Endothelial cell of umbilical vein (primary cell): ENCODE data around the gene ANKRD40CL. TPM values are rescaled to one million over a fixed set of nuclear protein-coding genes. Genes with fewer than 3 reads are reported as not detected.
"Not testable (repeated sequence)": the region's sequence is repeated elsewhere in the genome, so short reads cannot be mapped to it uniquely, and the experiment has no call there.

Experiments
- BruUV-seq: library from RNA; stranded (reverse); fragments of 400-500 nt; replicated peaks from 2 replicates; lab custom pipeline; 2021; lab: Mats Ljungman, UMichigan
- CTCF ChIA-PET: fragments of 300-600, 350-600 bp; sonication (Branson Sonifier 250); formaldehyde crosslinking; loops from one replicate; lab custom pipeline; 2021; ENCODE audit warnings: antibody characterized with exemption, inconsistent platforms; lab: Charles Lee
- POLR2A ChIA-PET: fragments of 300-600, 350-600 bp; sonication (Branson Sonifier 250); formaldehyde crosslinking; loops from one replicate; lab custom pipeline; 2021; ENCODE audit warnings: antibody characterized with exemption, inconsistent platforms; lab: Charles Lee
- DNase-seq: peaks from one replicate; pipeline ENCODE4 v3.0.0-alpha.2; 2011; ENCODE audit warnings: low read depth, low spot score
- FAIRE-seq: peaks from 2 replicates; lab custom pipeline; 2011; peaks lifted over from hg19 to GRCh38; lab: Jason Lieb, UNC
- H2AFZ ChIP-seq: 2 replicates; pipeline ENCODE4 v1.6.0; 2012; ENCODE audit warnings: low read depth, low read length, control low read depth, inconsistent platforms
- H3K27ac ChIP-seq: 2 replicates; pipeline ENCODE4 v1.5.1; 2011; ENCODE audit warnings: low read depth, mild to moderate bottlenecking, control low read depth, low read length, moderate library complexity; ENCODE audit not compliant: insufficient read depth
- H3K27me3 ChIP-seq, 2 experiments: 2 replicates each; pipeline versions ENCODE4 v1.6.0 to v1.6.1; 2011; ENCODE audit warnings: low read length in 2 of 2, mixed read lengths in 1 of 2; ENCODE audit not compliant: control insufficient read depth in 2 of 2, insufficient read depth in 2 of 2
- H3K36me3 ChIP-seq, 2 experiments: 2 replicates in 1 of 2; 3 replicates in 1 of 2; pipeline ENCODE4 v1.5.1; 2011; ENCODE audit warnings: low read length in 2 of 2, mild to moderate bottlenecking in 1 of 2, moderate library complexity in 1 of 2; ENCODE audit not compliant: control insufficient read depth in 2 of 2, insufficient read depth in 2 of 2; ENCODE audit errors: extremely low read depth in 1 of 2
- H3K4me1 ChIP-seq: 3 replicates; pipeline ENCODE4 v1.5.1; 2011; ENCODE audit warnings: mild to moderate bottlenecking, low read length; ENCODE audit not compliant: control insufficient read depth, insufficient read depth; ENCODE audit errors: extremely low read depth
- H3K4me2 ChIP-seq: 2 replicates; pipeline ENCODE4 v1.6.1; 2011; ENCODE audit warnings: low read length, control low read depth, mixed read lengths; ENCODE audit not compliant: insufficient read depth
- H3K4me3 ChIP-seq, 3 experiments: fragments of 200-600 bp in 1 of 3; sonication (generic), shearing (Covaris generic) in 1 of 3; replicated peaks in 1 of 3; 2 replicates each; pipeline ENCODE4 v1.5.1; 2011 to 2016; ENCODE audit warnings: control low read depth in 3 of 3, low read length in 3 of 3, mild to moderate bottlenecking in 2 of 3, inconsistent platforms in 1 of 3, low read depth in 1 of 3, moderate library complexity in 1 of 3; ENCODE audit not compliant: insufficient read depth in 1 of 3
- H3K79me2 ChIP-seq: 2 replicates; pipeline ENCODE4 v1.6.0; 2012; ENCODE audit warnings: low read length, inconsistent platforms; ENCODE audit not compliant: control insufficient read depth, insufficient read depth
- H3K9ac ChIP-seq: replicated peaks from 2 replicates; pipeline ENCODE3; 2011; ENCODE audit warnings: low read length, control low read depth; ENCODE audit not compliant: insufficient read depth; ENCODE audit errors: extremely low read depth
- H3K9me1 ChIP-seq: replicated peaks from 3 replicates; pipeline ENCODE4 v1.6.0; 2011; ENCODE audit warnings: mild to moderate bottlenecking, low read length; ENCODE audit not compliant: control insufficient read depth, insufficient read depth; ENCODE audit errors: extremely low read depth
- H3K9me3 ChIP-seq: replicated peaks from 2 replicates; pipeline ENCODE4 v1.5.1; 2012; ENCODE audit warnings: low read length, inconsistent platforms; ENCODE audit not compliant: control insufficient read depth, insufficient read depth
- H4K20me1 ChIP-seq: replicated peaks from 2 replicates; pipeline ENCODE3; 2011; ENCODE audit warnings: mild to moderate bottlenecking, low read length; ENCODE audit not compliant: control insufficient read depth, insufficient read depth; ENCODE audit errors: extremely low read depth
- CTCF ChIP-seq, 2 donors: IDR thresholded peaks; 1 replicate in 1 of 2; 2 replicates in 1 of 2; pipeline ENCODE4 v1.5.1; 2011; ENCODE audit warnings: low read length in 2 of 2, mild to moderate bottlenecking in 2 of 2, moderate library complexity in 2 of 2, control low read depth in 1 of 2, inconsistent platforms in 1 of 2, low read depth in 1 of 2; ENCODE audit not compliant: insufficient read depth in 1 of 2; ENCODE audit errors: extremely low read depth in 1 of 2
- EZH2 ChIP-seq: IDR thresholded peaks from 2 replicates; pipeline ENCODE4 v1.6.1; 2012; ENCODE audit warnings: borderline replicate concordance, low read depth, mild to moderate bottlenecking, moderate library complexity, low read length, inconsistent platforms; ENCODE audit not compliant: severe bottlenecking
- FOS ChIP-seq: IDR thresholded peaks from 2 replicates; pipeline ENCODE4 v1.6.1; 2011; ENCODE audit warnings: mild to moderate bottlenecking, low read length, moderate library complexity, borderline replicate concordance; ENCODE audit not compliant: insufficient read depth
- GATA2 ChIP-seq: IDR thresholded peaks from 2 replicates; pipeline ENCODE4 v1.7.0; 2011; ENCODE audit warnings: low read depth, mild to moderate bottlenecking, moderate library complexity, mixed read lengths, low read length; ENCODE audit not compliant: insufficient read length, insufficient read depth
- JUN ChIP-seq: IDR thresholded peaks from 2 replicates; pipeline ENCODE4 v1.6.1; 2011; ENCODE audit warnings: borderline replicate concordance, low read depth; ENCODE audit not compliant: insufficient read length, insufficient read depth
- MAX ChIP-seq: IDR thresholded peaks from 2 replicates; pipeline ENCODE4 v1.6.1; 2011; ENCODE audit not compliant: insufficient read depth, insufficient read length
- MYC ChIP-seq: IDR thresholded peaks from one replicate; pipeline ENCODE4 v1.6.1; 2011; ENCODE audit warnings: mild to moderate bottlenecking, low read depth, low read length
- POLR2A ChIP-seq: IDR thresholded peaks from 2 replicates; pipeline ENCODE4 v1.6.1; 2012; ENCODE audit warnings: low read depth, mild to moderate bottlenecking, control low read depth, low read length
- POLR2AphosphoS5 ChIP-seq: IDR thresholded peaks from 2 replicates; pipeline ENCODE4 v1.6.1; 2012; ENCODE audit warnings: low read depth, mild to moderate bottlenecking, control low read depth, low read length, moderate library complexity; ENCODE audit not compliant: insufficient read depth
- dilution Hi-C: fragments of 300-500 bp; cut with MboI; formaldehyde crosslinking; loops from one replicate; pipeline ENCODE4 v1.15.0; 2019; ENCODE audit warnings: low sequenced_read_pairs; ENCODE audit not compliant: extremely low pct_ligation_motif_present
- intact Hi-C: fragments of 100-400 bp; cut with micrococcal nuclease; formaldehyde crosslinking; loops from one replicate; pipeline ENCODE4 v1.10.0; 2022
- polyA plus RNA-seq, 4 experiments: library from polyadenylated mRNA; depleted of rRNA in 3 of 4; stranded (reverse) in 3 of 4; unstranded in 1 of 4; fragments of >200 nt; gene quantifications; 2 replicates each; pipeline versions ENCODE4 v1.2.1 to v1.2.3, GENCODE V29; 2011 to 2012; ENCODE audit warnings: missing spikeins in 1 of 4
- total RNA-seq: library from RNA; stranded (reverse); gene quantifications from 2 replicates; pipeline ENCODE4 v1.2.3, GENCODE V29; 2021

ANKRD40CL gene
- total and polyA plus RNA-seq, 2 donors (not counting 3 experiments of a cell fraction or from before 2014, with no cell fraction given) = not detected

- no TSS peak for BruUV-seq
- TF ChIP-seq MAX (no peak), MYC (no peak), JUN (no peak), CTCF (IDR thresholded peaks at IDR 0.05; ENCODE audit: extremely low read depth in 1 of 2, insufficient read depth in 1 of 2, low read depth in 1 of 2, low read length in 2 of 2) (no peak), FOS (no peak), POLR2AphosphoS5 (no peak), GATA2 (no peak), POLR2A (no peak), EZH2 (no peak)
- POLR2A ChIA-PET = no interaction called here
- CTCF ChIA-PET = interaction anchor here (0.6 to 3.2 kb wide), 6 partner anchors 11 to 47 kb away, joined by 3 to 19 read pairs (median 3); no protein-coding TSS in a partner anchor
- Histone ChIP-seq H3K27ac (no peak overlapping the region), H4K20me1 (no peaks in the 10 kb centered on the region), H3K36me3 (no peaks in the 10 kb centered on the region), H3K27me3 (no peaks in the 10 kb centered on the region), H3K79me2 (no peaks in the 10 kb centered on the region), H2AFZ (no peak overlapping the region), H3K9ac (no peak overlapping the region), H3K9me1 (no peaks in the 10 kb centered on the region), H3K4me1 (no peaks in the 10 kb centered on the region), H3K9me3 (no peaks in the 10 kb centered on the region), H3K4me2 (no peak overlapping the region), H3K4me3 (no peak overlapping the region)
- dilution Hi-C loops = no loop called here
- intact Hi-C loops = no loop called here
- FAIRE-seq = no peak
- DNase-seq = no peak
Observed at GRCh38 chr17:50805486-50805885, 38.2 kb upstream of the ANKRD40CL start.

- BruUV-seq, H3K4me3 ChIP-seq, POLR2A ChIA-PET, H3K9ac ChIP-seq, DNase-seq, H3K9me3 ChIP-seq, H4K20me1 ChIP-seq, H3K27me3 ChIP-seq, H2AFZ ChIP-seq, H3K79me2 ChIP-seq, H3K9me1 ChIP-seq, H3K27ac ChIP-seq, H3K4me2 ChIP-seq, dilution Hi-C loops, FAIRE-seq, intact Hi-C loops, H3K4me1 ChIP-seq, H3K36me3 ChIP-seq: not testable (repeated sequence)
- CTCF ChIA-PET = interaction anchor here (1.5 to 3.2 kb wide), 2 partner anchors 22 to 47 kb away, joined by 4 to 19 read pairs; no protein-coding TSS in a partner anchor
Observed at GRCh38 chr17:50804749-50805475, 37.6 kb upstream of the ANKRD40CL start.
